GM18907 (cell line): ENCODE results near the gene NHS.

Experiments used
- ATAC-seq: cut with Tn5 transposase; IDR thresholded peaks from one replicate; pipeline ENCODE4 v1.9.1; 2021; ENCODE audit warnings: mild to moderate bottlenecking, moderate library complexity; ENCODE audit not compliant: unreplicated experiment

The NHS gene

GRCh38 chrX:17748684-17749083, 373.7 kb downstream of the NHS start:
- no peak for ATAC-seq

DNA sequence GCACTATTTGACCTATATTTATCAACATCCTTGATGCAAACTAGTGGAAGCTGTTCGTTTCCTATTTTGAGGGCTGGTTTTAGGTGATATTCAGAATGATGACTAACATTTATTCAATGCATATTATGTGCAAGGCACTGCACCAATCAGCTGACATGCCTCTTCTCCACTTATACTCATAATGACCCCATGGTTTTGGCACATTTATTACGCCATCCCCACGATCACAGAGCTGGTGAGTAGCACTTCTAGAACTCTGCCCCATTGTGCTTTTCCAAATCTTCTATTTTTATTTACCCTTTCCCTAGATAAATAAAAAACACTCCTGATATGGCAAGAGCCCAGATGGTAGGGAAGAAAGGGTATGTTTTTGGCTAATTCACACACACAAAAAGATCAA, 375.4 kb downstream of the NHS start:
- ATAC-seq, result no peak

DNA sequence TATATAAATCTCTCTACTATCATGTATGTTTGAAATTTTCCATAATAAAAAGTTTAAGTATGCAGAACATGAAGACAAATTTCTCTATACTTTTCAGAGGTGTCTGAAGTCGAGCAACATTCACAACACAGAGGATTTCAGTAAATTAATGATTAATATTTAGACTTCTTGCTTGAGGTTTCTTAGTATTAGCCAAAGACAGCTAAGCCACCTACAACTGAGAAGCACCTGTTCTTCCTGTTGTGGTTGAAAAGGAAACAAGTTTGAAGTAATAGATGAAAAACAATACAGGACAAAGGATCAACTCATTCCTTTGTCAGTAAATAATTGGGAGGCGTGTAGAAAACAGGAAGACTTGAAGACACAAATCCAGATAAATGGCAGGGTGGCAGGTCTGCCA, 383.4 kb downstream of the NHS start:
- ATAC-seq, result peak; percentile 93

GRCh38 chrX:17759990-17760389, 385.0 kb downstream of the NHS start:
- no peak for ATAC-seq

- no peak for ATAC-seq
Measured at GRCh38 chrX:17767734-17768133, 392.7 kb downstream of the NHS start.

DNA sequence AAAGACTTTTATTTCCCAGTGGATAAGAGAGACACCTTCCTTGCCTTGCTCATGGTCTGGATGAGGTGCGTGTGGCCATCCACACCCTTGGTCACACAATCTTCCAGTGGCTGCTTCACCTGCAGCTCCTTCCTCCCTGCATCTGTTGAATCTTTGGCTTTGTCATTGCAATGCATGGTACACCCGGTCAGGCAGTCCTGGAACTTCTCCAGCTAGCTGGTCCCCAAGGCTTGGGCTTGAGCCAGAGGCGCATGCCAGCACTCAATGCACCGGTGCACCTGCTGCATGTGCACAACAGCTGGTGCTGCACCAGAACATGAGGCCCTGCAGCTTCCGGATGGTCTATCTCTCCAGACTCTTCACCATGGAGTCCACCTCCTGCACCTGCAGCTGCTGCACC, 394.0 kb downstream of the NHS start:
- ATAC-seq, result no peak

- no peak for ATAC-seq
Measured at GRCh38 chrX:17769701-17770269, 394.8 kb downstream of the NHS start.

DNA sequence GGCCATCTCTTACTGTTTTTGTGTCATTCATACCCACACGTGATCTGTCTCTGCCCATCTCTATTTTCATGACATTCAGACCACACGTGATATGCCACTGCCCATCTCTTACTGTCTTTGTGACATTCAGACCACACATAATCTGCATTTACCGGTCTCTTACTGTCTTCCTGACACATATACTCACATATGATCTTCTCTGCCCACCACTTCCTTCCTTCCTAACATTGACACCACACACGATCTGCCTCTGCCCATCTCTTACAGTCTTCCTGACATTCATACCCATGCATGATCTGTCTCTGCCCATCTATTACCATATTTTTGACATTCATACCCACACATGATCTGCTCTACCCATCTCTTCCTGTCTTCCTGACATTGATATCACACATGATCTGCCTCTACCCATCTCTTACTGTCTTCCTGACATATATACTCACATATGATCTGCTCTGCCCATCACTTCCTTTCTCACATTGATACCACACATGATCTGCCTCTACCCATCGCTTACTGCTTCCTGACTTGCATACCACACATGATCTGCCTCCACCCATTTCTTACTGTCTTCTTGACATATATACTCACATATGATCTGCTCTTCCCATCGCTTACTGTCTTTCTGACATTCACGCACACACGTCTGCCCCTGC, 398.3 kb downstream of the NHS start:
- ATAC-seq, result no peak

- ATAC-seq, result no peak
Measured at GRCh38 chrX:17774053-17774452, 399.1 kb downstream of the NHS start.

GRCh38 chrX:17778997-17779396, 404.0 kb downstream of the NHS start:
- ATAC-seq, result no peak

DNA sequence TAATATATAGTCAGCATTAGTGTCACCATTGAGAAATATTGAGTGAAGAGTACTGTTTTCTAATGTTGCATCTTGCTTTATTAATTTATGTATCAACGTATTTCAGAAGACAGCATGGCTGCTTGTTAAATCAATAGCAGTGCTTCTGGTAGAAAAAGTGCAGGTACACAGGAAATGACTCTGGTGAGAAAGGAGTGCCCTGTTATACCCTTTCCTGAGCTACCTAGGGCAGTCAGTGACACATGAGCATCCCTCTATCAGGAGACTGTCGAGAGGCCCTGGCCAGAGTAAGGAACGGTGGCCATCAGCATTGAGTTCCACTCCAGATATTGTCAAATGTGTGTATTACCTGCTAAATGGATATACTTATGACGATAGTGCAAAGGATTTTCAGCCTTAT, 404.4 kb downstream of the NHS start:
- ATAC-seq, result no peak
